SK-N-SH treated with all-trans-retinoic acid at 6 μM for 48 hours (cell line): ENCODE results near the gene PCNT.

ENCODE experiments used
- ARNTL ChIP-seq: fragments of 450-650 bp; formaldehyde crosslinking; IDR thresholded peaks from 2 replicates; pipeline ENCODE4 v1.5.0; 2020; ENCODE audit warnings: low read depth, mild to moderate bottlenecking, moderate library complexity, borderline replicate concordance
- BACH2 ChIP-seq: fragments of 250-450 bp; sonication (Bioruptor Pico); IDR thresholded peaks from 2 replicates; pipeline ENCODE4 v1.9.0; 2021; ENCODE audit warnings: mild to moderate bottlenecking, borderline replicate concordance
- CSDC2 ChIP-seq: fragments of 250-450 bp; sonication (Bioruptor Pico); IDR thresholded peaks from 2 replicates; pipeline ENCODE4 v1.5.0; 2020; ENCODE audit warnings: mild to moderate bottlenecking, moderate library complexity
- ISL1 ChIP-seq: fragments of 250-450 bp; sonication (Bioruptor Pico); IDR thresholded peaks from 2 replicates; pipeline ENCODE4 v2.1.2; 2022; ENCODE audit warnings: mild to moderate bottlenecking, moderate library complexity
- OSR1 ChIP-seq: fragments of 250-450 bp; sonication (Bioruptor Pico); IDR thresholded peaks from 2 replicates; pipeline ENCODE4 v1.8.0; 2022; ENCODE audit warnings: moderate library complexity, mild to moderate bottlenecking, inconsistent platforms
- PATZ1 ChIP-seq: fragments of 250-450 bp; sonication (Bioruptor Pico); IDR thresholded peaks from 2 replicates; pipeline ENCODE4 v1.8.0; 2020; ENCODE audit warnings: mild to moderate bottlenecking, moderate library complexity, borderline replicate concordance
- RARB ChIP-seq: fragments of 250-450 bp; sonication (Bioruptor Pico); IDR thresholded peaks from 2 replicates; pipeline ENCODE4 v1.8.0; 2021; ENCODE audit warnings: mild to moderate bottlenecking, moderate library complexity
- SNAI2 ChIP-seq: fragments of 250-450 bp; sonication (Bioruptor Pico); IDR thresholded peaks from 2 replicates; pipeline ENCODE4 v1.5.0; 2020; ENCODE audit warnings: mild to moderate bottlenecking, moderate library complexity
- TOX ChIP-seq: fragments of 250-450 bp; sonication (Bioruptor Pico); IDR thresholded peaks from 2 replicates; pipeline ENCODE4 v1.8.0; 2021; ENCODE audit warnings: mild to moderate bottlenecking, moderate library complexity, borderline replicate concordance
- TSHZ2 ChIP-seq: fragments of 250-450 bp; sonication (Bioruptor Pico); IDR thresholded peaks from 2 replicates; pipeline ENCODE4 v1.5.0; 2020; ENCODE audit warnings: mild to moderate bottlenecking, moderate library complexity
- ZFP3 ChIP-seq: fragments of 250-450 bp; sonication (Bioruptor Pico); IDR thresholded peaks from 2 replicates; pipeline ENCODE4 v1.5.0; 2020; ENCODE audit warnings: mild to moderate bottlenecking, moderate library complexity
- ZFP30 ChIP-seq: fragments of 450-650 bp; formaldehyde crosslinking; IDR thresholded peaks from 2 replicates; pipeline ENCODE4 v1.5.0; 2022; ENCODE audit warnings: mild to moderate bottlenecking, moderate library complexity
- ZNF565 ChIP-seq: fragments of 450-650 bp; formaldehyde crosslinking; conservative IDR thresholded peaks from 2 replicates; pipeline ENCODE4 v1.5.0; 2020; ENCODE audit warnings: low read depth, mild to moderate bottlenecking, moderate library complexity

GRCh38 chr21:46441331-46441730, 117.4 kb downstream of the PCNT start:
- TF ChIP-seq CSDC2 (CRISPR knock-in tag) (no peak), TSHZ2 (no peak), RARB (CRISPR knock-in tag) (no peak), ZNF565 (CRISPR knock-in tag) (no peak), ARNTL (CRISPR knock-in tag) (no peak), BACH2 (no peak), OSR1 (CRISPR knock-in tag) (no peak), PATZ1 (CRISPR knock-in tag) (no peak), TOX (no peak), ZFP3 (CRISPR knock-in tag) (no peak), ISL1 (CRISPR knock-in tag) (no peak), ZFP30 (no peak), SNAI2 (CRISPR knock-in tag) (no peak)
